HL-60 (cell line): ENCODE measurements around the gene BEST3.

Experiments
- CTCF ChIP-seq: IDR thresholded peaks from one replicate; pipeline ENCODE4 v1.5.1; 2011; ENCODE audit warnings: low read length, control low read depth, inconsistent platforms; ENCODE audit not compliant: insufficient read depth
- GABPA ChIP-seq: IDR thresholded peaks from 2 replicates; pipeline ENCODE4 v1.6.1; 2012; ENCODE audit warnings: low read depth
- POLR2AphosphoS5 ChIP-seq: IDR thresholded peaks from 2 replicates; pipeline ENCODE4 v1.6.1; 2012; ENCODE audit warnings: low read depth
- SPI1 ChIP-seq: IDR thresholded peaks from 2 replicates; pipeline ENCODE4 v1.6.1; 2012; ENCODE audit warnings: low read depth, mild to moderate bottlenecking, borderline replicate concordance

GRCh38 chr12:69686731-69687130 is 12.4 kb downstream of the BEST3 start:
- TF ChIP-seq CTCF (no peak), POLR2AphosphoS5 (no peak), SPI1 (no peak), GABPA (no peak)
